ENCODE results near the gene P2RY1.
"Not testable (repeated sequence)": the region's sequence is repeated elsewhere in the genome, so short reads cannot be mapped to it uniquely, and the experiment has no call there.

Gene P2RY1

GRCh38 chr3:152839511-152839910, 4.6 kb downstream of the P2RY1 start:
- TF ChIP-seq, protein P1, sequence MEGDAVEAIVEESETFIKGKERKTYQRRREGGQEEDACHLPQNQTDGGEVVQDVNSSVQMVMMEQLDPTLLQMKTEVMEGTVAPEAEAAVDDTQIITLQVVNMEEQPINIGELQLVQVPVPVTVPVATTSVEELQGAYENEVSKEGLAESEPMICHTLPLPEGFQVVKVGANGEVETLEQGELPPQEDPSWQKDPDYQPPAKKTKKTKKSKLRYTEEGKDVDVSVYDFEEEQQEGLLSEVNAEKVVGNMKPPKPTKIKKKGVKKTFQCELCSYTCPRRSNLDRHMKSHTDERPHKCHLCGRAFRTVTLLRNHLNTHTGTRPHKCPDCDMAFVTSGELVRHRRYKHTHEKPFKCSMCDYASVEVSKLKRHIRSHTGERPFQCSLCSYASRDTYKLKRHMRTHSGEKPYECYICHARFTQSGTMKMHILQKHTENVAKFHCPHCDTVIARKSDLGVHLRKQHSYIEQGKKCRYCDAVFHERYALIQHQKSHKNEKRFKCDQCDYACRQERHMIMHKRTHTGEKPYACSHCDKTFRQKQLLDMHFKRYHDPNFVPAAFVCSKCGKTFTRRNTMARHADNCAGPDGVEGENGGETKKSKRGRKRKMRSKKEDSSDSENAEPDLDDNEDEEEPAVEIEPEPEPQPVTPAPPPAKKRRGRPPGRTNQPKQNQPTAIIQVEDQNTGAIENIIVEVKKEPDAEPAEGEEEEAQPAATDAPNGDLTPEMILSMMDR (IDR thresholded peaks at IDR 0.05; ENCODE audit: low read depth, low read length) = no peak
- DNase-seq (ENCODE audit: extremely low read depth, low read depth) = no peak

DNA sequence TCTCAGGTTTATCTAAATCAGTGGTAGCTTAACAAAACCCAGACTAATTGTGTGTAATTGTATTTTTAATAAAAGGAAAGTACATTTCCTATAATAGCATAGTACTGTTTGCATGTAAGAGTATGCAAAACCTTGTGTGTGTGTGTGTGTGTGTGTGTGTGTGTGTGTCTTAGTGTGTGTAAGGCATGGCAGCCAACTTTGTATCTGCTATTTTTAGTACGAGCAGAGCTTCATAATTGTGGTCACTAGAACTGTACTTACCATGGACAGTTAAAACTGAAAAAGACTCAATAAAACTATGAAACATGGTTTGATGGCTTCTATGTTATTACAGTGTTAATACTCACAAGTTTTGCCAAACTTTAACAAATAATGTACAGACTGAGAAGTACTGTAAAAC, 6.2 kb downstream of the P2RY1 start:
- no peak for DNase-seq (ENCODE audit: extremely low read depth, low read depth)
- TF ChIP-seq, protein P1 (IDR thresholded peaks at IDR 0.05; ENCODE audit: low read depth, low read length) = no peak

DNA sequence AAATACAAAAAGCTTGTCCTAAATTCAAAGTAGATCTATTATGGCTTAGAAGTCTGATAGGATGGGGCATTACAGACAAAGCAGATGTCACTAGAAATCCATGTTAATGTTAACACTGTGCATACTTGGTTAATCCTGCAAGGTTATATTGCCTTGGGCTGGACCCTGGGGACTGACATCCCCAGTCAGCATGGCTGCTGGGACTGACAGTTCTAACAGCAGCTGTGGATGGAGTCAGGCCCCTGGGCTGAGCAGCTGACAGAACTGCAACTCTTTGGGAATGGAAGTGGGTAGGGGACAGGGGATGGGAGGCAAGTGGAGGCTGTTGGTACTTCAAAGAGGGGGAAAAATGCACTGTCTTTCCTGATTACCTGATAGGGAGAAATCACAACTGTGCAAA, 7.5 kb downstream of the P2RY1 start:
- TF ChIP-seq, protein P1 (IDR thresholded peaks at IDR 0.05; ENCODE audit: low read depth, low read length) = no peak
- DNase-seq (ENCODE audit: extremely low read depth, low read depth) = no peak

GRCh38 chr3:152843955-152844354, 9.0 kb downstream of the P2RY1 start:
- DNase-seq (ENCODE audit: extremely low read depth, low read depth) = no peak
- TF ChIP-seq, protein P1 (IDR thresholded peaks at IDR 0.05; ENCODE audit: low read depth, low read length) = no peak

- DNase-seq (ENCODE audit: extremely low read depth, low read depth) = not testable (repeated sequence)
Measured at GRCh38 chr3:152846572-152847202, 11.8 kb downstream of the P2RY1 start.

- not testable (repeated sequence) for DNase-seq (ENCODE audit: extremely low read depth, low read depth)
Measured at GRCh38 chr3:152847599-152847998, 12.7 kb downstream of the P2RY1 start.

GRCh38 chr3:152849996-152850578, 15.2 kb downstream of the P2RY1 start:
- TF ChIP-seq, protein P1 (IDR thresholded peaks at IDR 0.05; ENCODE audit: low read depth, low read length) = no peak

DNA sequence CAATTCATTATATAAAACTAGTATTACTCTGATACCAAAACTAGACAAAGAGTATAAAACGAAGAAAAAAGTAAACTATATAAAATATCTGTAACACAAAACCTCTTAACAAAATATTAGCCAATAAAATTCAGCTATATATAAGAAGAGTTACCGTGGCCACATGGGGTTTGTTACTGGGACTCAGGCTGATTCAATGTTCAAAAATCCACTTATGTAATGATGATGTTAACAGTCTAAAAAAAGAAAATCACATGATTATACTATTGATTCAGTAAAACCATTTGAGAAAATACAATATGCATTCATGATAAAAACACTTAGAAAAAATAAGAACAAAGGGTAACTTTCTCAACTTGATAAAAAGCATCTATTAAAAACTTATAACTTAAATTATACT, 18.3 kb downstream of the P2RY1 start:
- TF ChIP-seq, protein P1 (IDR thresholded peaks at IDR 0.05; ENCODE audit: low read depth, low read length) = no peak
- DNase-seq (ENCODE audit: extremely low read depth, low read depth) = no peak

More at GRCh38 chr3:152849996-152850578, 15.2 kb downstream of the P2RY1 start:
- no peak for DNase-seq (ENCODE audit: extremely low read depth, low read depth)
